ENCODE results near the gene SORL1. TPM values are rescaled to one million over a fixed set of nuclear protein-coding genes. Genes with fewer than 3 reads are reported as not detected.

The SORL1 gene
- total RNA-seq, 2 experiments from 2014 or later = 228 to 411 TPM

GRCh38 chr11:121522043-121522941, 70.2 kb downstream of the SORL1 start:
- peaks cover 13% of the 10 kb centered on the region for H3K4me1 ChIP-seq (ENCODE audit: insufficient read depth, low read length, poor library complexity, severe bottlenecking)
- H3K4me2 ChIP-seq (ENCODE audit: low read length) = no peak overlapping the region
- peak overlapping the region; percentile 14 for H3K27ac ChIP-seq (ENCODE audit: low read depth, low read length, poor library complexity, severe bottlenecking)
- H3K9me3 ChIP-seq (ENCODE audit: low read length) = peaks cover 8% of the 10 kb centered on the region
- intact Hi-C loops (cut with micrococcal nuclease; ENCODE audit: unreplicated experiment) = no loop called here
- no TSS peak for BruUV-seq (replicated peaks)
- no peaks in the 10 kb centered on the region for H4K20me1 ChIP-seq (ENCODE audit: insufficient read depth, low read length)
- H3K4me3 ChIP-seq (ENCODE audit: low read depth, low read length, poor library complexity, severe bottlenecking) = no peak overlapping the region
- POLR2A ChIA-PET = interaction anchor here (1.0 kb wide), 1 partner anchor 10 kb away, joined by 3 read pairs; no protein-coding TSS in a partner anchor
- DNase-seq (ENCODE audit: low spot score) = no peak
- CTCF ChIA-PET (ENCODE audit: unreplicated experiment) = no interaction called here
- peaks cover 100% of the 10 kb centered on the region for H3K36me3 ChIP-seq (ENCODE audit: insufficient read depth, low read length)
- H3K9me2 ChIP-seq (ENCODE audit: insufficient read depth, low read length) = no peaks in the 10 kb centered on the region
- no peak overlapping the region for H2AFZ ChIP-seq (ENCODE audit: low read length)
- TF ChIP-seq CTCF (conservative IDR thresholded peaks at IDR 0.05; ENCODE audit: low read length) = no peak
- TF ChIP-seq EZH2phosphoT487 (IDR thresholded peaks at IDR 0.05; ENCODE audit: borderline replicate concordance, low read depth, low read length) = no peak
- H3K79me2 ChIP-seq (ENCODE audit: insufficient read depth, low read depth, low read length) = peaks cover 45% of the 10 kb centered on the region; the same call in 1 of the 2 replicates

GRCh38 chr11:121523581-121524232, 71.6 kb downstream of the SORL1 start:
- POLR2A ChIA-PET = interaction anchor here (0.6 kb wide), 1 partner anchor 157 kb away, joined by 4 read pairs; no protein-coding TSS in a partner anchor
- no peak overlapping the region for H2AFZ ChIP-seq (ENCODE audit: low read length)
- DNase-seq (ENCODE audit: low spot score) = no peak
- H3K4me3 ChIP-seq (ENCODE audit: low read depth, low read length, poor library complexity, severe bottlenecking) = no peak overlapping the region
- H3K9me2 ChIP-seq (ENCODE audit: insufficient read depth, low read length) = no peaks in the 10 kb centered on the region
- peaks cover 12% of the 10 kb centered on the region for H3K9me3 ChIP-seq (ENCODE audit: low read length)
- no TSS peak for BruUV-seq (replicated peaks)
- TF ChIP-seq EZH2phosphoT487 (IDR thresholded peaks at IDR 0.05; ENCODE audit: borderline replicate concordance, low read depth, low read length) (no peak), CTCF (conservative IDR thresholded peaks at IDR 0.05; ENCODE audit: low read length) (no peak)
- H3K36me3 ChIP-seq (ENCODE audit: insufficient read depth, low read length) = peaks cover 100% of the 10 kb centered on the region
- H3K79me2 ChIP-seq (ENCODE audit: insufficient read depth, low read depth, low read length) = peaks cover 55% of the 10 kb centered on the region
- no peak overlapping the region for H3K27ac ChIP-seq (ENCODE audit: low read depth, low read length, poor library complexity, severe bottlenecking)
- CTCF ChIA-PET (ENCODE audit: unreplicated experiment) = no interaction called here
- H4K20me1 ChIP-seq (ENCODE audit: insufficient read depth, low read length) = no peaks in the 10 kb centered on the region
- no peak overlapping the region for H3K4me2 ChIP-seq (ENCODE audit: low read length)
- intact Hi-C loops (cut with micrococcal nuclease; ENCODE audit: unreplicated experiment) = no loop called here
- peaks cover 13% of the 10 kb centered on the region for H3K4me1 ChIP-seq (ENCODE audit: insufficient read depth, low read length, poor library complexity, severe bottlenecking)

Data from OCI-LY7 (cell line).